IPS DF 4.7 (cell line): ENCODE measurements around the gene PLPPR1.

Experiments
- DNase-seq: peaks from one replicate; pipeline ENCODE4 v3.0.0-alpha.2; 2013; ENCODE audit warnings: low spot score; ENCODE audit errors: extremely low read depth

Gene PLPPR1

GRCh38 chr9:101201630-101202029 is 173.1 kb downstream of the PLPPR1 start:
- no peak for DNase-seq

DNA sequence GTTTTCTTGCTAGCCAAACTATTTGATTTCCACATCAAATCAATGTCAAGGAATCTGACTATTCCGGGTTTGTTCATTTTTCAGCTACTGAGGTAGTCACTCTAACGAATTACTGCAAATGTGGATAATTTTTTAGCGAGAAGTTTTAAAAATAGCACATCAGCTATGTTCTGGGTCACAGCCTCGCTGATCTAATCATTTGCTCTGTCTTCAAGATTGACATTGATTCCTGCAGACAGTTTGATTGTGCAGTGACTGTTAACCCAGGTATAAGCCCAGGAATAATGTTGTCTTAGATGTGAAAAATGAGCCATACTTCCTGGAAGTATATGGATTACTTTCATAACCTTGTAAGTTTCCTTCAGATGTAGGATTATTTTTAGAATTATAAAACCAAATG is 181.1 kb downstream of the PLPPR1 start:
- DNase-seq, result no peak

GRCh38 chr9:101212661-101213060 is 184.1 kb downstream of the PLPPR1 start:
- DNase-seq, result no peak

DNA sequence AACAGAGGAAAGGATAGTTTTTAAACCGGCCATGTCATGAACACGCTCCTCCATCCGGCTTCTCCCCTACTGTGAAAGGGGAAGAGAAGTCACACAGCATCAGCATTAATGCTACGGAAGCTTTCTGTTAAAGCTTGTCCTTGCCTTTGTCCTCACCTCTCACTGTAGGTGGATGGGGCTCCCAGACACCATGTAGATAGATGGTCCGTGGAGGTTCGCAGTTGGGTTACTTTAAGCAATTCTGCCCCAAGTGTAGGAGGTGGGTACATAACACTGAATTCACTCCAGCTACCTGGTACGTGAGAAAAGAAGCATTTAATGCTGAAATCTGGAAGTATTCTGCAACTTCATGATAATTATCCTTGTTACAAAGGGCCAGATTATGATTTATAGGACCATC is 190.5 kb downstream of the PLPPR1 start:
- no peak for DNase-seq

- DNase-seq, result no peak
These were observed 191.8 kb downstream of the PLPPR1 start for GRCh38 chr9:101220341-101220740.

DNA sequence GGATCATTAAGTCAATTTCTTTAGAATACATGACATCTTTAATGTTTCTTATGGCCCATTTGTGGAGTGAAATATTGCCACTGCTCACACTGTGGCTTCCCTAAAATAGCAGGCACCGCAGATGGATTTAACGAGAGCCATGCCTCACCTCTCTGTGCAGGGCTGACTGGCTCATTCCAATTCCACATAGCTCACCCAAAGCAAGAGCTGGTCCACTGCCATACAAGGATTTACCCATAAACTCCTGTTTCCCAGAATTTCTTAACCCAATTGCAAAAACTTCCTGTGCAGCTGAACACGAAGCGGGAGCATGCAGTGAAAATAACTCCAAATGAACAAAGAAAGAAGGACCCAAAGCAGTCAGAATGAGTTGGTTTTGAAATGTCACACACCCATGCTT is 196.7 kb downstream of the PLPPR1 start:
- no peak for DNase-seq

GRCh38 chr9:101226161-101226560 is 197.6 kb downstream of the PLPPR1 start:
- DNase-seq, result no peak

DNA sequence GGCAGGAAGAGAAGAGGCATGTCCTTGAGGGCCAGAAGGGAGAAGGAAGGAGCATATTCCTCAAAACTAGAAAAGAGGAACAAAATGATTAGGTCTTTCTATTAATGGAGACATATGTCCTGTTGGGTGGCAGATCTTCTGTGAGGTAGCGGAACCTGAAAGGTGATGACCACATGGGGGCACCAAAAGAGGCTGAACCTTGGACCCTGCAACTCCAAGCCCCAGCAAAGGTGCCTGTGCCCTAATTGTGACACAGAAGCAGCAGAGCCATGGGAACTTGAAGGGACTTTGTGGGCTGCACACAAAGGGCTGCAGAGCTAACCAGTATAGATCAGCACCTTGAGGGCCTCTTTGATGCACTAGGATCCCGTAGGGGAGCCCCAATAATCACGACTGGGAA is 198.3 kb downstream of the PLPPR1 start:
- DNase-seq, result no peak

DNA sequence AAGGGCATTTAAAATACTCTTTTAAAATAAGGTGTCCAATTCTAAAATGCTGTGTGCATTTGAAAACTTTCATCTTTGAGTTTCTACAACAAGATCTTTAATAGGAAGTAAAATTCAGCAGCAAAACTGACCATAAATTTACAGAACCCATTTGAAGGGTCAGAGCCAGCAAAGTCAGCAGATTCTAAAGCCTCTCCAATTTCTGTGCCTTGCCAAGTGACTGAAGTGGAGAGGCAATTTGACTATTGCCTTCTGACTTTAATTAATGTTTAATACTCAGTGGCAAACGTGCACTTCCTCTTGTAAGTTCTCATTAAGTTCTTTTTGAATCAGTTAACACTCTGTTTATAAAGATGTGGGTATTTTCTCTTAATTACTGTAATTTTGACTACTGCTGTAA is 201.1 kb downstream of the PLPPR1 start:
- no peak for DNase-seq

- no peak for DNase-seq
These were observed 204.0 kb downstream of the PLPPR1 start for GRCh38 chr9:101232405-101232977.

GRCh38 chr9:101235105-101235866 is 206.8 kb downstream of the PLPPR1 start:
- peak; percentile 30 for DNase-seq

GRCh38 chr9:101242651-101243050 is 214.1 kb downstream of the PLPPR1 start:
- no peak for DNase-seq

DNA sequence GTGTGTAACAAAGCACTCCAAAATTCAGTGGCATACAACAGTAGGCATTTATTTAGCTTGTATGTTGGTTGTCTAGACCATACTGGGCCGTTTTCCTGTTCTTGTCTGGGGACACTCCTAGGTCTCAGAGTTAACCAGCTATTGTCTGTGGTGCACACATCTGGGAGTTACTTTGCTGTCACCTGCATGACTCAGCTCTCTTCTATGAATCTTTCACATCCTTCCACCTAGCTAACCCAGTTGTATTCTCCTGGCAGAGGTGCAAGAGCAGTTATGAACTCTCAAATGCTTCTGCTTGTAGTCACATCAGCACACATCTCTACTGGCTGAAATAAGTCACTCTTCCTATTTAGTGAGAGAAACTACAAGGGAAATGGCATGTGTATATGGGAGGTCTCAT is 218.2 kb downstream of the PLPPR1 start:
- DNase-seq, result no peak

DNA sequence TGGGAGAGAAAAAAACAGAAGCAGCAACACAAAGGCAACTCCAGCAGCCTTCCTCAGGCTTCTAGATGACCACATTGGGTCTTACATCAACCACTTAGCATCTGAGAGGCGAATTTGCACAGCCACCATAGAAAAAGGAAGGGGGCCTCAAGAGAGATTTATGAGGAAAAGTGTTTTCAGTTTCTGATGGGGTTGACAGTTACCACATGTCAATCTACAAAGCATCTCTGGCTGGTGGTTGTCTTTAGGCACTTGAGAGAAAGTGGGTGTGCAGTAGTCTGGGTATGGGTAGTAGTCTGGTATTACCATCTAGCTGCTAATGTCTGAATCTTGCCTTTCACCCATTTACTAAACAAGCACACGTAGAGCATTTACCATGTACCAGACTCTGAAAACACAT is 218.8 kb downstream of the PLPPR1 start:
- DNase-seq, result no peak

- no peak for DNase-seq
These were observed 226.4 kb downstream of the PLPPR1 start for GRCh38 chr9:101254733-101255433.

DNA sequence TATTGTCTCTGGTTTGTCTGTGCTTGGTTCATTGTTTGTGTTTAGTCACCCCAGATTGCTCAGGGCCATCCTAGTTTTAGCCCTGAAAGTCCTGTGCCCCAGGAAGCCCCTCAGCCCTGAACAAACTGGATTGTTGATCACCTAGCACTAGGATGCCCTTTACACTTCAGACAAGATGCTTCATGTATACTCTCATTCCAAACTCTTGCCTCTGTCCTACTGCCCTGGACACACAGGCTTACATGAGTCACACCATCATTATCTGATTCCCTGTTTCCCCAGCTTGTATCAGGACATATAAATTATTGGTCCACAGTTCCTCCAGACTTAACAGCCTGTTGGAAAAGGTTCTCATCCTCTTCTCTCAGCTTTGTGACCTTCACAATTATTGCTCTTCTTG is 236.2 kb downstream of the PLPPR1 start:
- DNase-seq, result no peak

GRCh38 chr9:101265261-101265660 is 236.7 kb downstream of the PLPPR1 start:
- DNase-seq, result no peak

- no peak for DNase-seq
These were observed 239.9 kb downstream of the PLPPR1 start for GRCh38 chr9:101268426-101268825.

DNA sequence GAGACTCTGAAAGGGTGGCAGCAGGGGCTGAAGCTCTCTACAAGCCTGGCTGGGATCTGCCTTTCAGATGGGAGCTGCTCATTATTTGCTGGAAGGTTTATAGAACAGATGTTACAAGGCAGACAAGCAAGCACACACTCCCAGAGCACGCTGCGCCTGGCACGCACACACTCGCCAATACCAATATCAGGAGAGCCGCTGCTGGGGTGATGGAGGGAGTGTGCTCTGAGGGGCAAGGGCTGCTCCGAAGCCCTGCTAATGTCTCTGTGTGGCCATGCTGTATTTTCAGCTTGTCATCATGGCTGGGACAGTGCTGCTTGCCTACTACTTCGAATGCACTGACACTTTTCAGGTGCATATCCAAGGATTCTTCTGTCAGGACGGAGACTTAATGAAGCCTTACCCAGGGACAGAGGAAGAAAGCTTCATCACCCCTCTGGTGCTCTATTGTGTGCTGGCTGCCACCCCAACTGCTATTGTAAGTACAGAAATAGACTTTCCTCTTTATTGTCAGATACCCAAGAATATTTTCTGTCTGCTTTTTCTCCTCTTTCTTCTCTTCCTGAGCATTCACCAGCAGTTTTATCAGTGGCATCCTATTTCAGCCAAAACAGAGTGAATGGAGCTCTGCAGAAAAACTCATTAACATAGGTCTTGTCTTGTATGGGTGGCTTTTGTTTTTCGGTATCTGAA is 241.2 kb downstream of the PLPPR1 start:
- DNase-seq, result no peak

GRCh38 chr9:101270302-101270701 is 241.8 kb downstream of the PLPPR1 start:
- no peak for DNase-seq

- no peak for DNase-seq
These were observed 242.6 kb downstream of the PLPPR1 start for GRCh38 chr9:101271102-101271501.
